ENCODE measurements around the gene C17orf50. TPM values are rescaled to one million over a fixed set of nuclear protein-coding genes. Genes with fewer than 3 reads are reported as not detected.

The C17orf50 gene
- polyA plus RNA-seq, 2 of the 4 experiments (the other 2 are of a cell fraction) = 0.19 to 0.22 TPM

DNA sequence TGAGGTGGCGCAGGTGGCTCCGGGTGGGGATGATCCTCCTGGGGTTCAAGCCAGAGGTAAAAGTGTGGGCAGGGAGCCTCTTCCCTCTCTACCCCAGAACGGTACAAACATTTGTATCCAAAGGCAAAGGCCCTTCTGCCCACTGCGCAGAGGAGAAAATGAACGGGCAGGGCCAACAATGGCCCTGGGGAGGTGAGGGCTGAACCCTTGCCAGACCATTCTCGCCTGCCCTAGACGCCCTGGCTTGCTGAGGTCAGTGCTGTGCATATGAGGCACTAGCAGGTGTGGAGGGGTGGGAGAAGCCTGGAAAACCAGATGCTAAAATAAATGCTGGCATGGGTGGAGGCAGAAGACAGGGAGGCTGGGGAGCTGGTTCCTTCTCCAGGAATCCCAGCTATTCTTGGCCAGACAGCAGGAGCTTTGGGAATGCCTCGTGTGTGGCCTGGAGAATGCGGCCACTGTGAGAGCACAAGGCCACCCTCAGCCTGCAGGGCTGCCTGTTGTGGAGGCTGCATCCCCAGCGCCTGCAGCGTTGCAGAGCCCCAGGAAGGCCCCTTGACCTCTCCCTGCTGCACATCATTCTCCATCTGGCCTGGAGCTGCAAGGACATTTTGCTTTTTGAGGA lies 4.5 kb downstream of the C17orf50 start:
- ATAC-seq (no peak), FAIRE-seq (no peak)
- CTCF ChIA-PET = interaction anchor here (0.5 to 43.9 kb wide), 15 partner anchors 8 to 189 kb away, joined by 3 to 2039 read pairs (median 8); partner anchors contain the start of genes C17orf50, GAS2L2, MMP28 and RASL10B

DNA sequence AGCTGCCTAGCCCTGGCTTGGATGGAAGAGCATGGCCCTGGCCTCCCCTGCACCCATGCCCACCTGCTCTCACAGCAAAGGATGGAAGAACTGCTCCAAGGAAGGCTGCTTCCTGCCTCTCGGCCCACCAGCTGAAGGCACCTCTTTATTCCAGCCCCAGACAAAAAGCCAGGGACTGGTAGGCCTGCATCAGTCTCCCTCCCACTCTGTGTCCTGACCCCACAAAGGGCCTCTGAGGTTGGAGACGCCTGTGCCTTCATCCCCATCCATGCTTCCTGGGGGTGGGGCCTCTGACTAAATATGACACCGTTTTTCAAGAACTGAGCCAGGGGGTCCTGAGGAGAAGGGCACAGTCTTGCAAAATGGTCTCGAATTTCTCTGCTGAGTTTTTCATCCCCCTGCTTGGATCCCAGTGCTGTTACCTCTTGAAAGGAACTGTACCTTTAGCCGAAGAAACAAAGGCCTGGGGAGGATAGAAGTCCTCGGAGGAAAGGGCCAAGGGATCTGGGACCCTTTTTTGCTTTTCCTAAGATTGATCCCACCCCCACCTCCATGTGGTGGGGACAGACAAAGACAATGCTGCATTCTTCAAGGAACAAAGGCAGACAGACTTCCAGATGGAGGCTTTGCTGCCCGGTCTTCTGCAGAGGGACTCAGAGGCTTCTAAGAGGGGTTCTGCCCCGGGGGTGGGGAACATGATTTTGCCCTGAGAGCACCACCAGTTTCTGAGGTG lies 5.2 kb downstream of the C17orf50 start:
- no peak for FAIRE-seq

More for the DNA sequence above, 4.5 kb downstream of the C17orf50 start:
- 81% methylated on average over 11 of the region's 11 CpGs for WGBS (ENCODE audit: missing lambda C conversion rate)
- TF ChIP-seq CBX2 (IDR thresholded peaks at IDR 0.05; ENCODE audit: borderline replicate concordance, low read depth) (no peak), EP300 (IDR thresholded peaks at IDR 0.05) (no peak), RAD21 (conservative IDR thresholded peaks at IDR 0.05 in 1 of 2, IDR thresholded peaks at IDR 0.05 in 1 of 2) (no peak), HOXB13 (CRISPR knock-in tag; IDR thresholded peaks at IDR 0.05; ENCODE audit: low read depth) (no peak), NR3C1 (IDR thresholded peaks at IDR 0.05) (no peak), ATOH8 (CRISPR knock-in tag; IDR thresholded peaks at IDR 0.05; ENCODE audit: low read depth) (no peak), CEBPB (IDR thresholded peaks at IDR 0.05) (no peak), HES2 (IDR thresholded peaks at IDR 0.05) (no peak), KDM1A (IDR thresholded peaks at IDR 0.05; ENCODE audit: low read depth) (no peak), MAZ (IDR thresholded peaks at IDR 0.05; ENCODE audit: borderline replicate concordance, low read depth, low read length) (no peak), JUN (IDR thresholded peaks at IDR 0.05) (no peak), TP53 (CRISPR knock-in tag; IDR thresholded peaks at IDR 0.05) (no peak), ELK1 (IDR thresholded peaks at IDR 0.05; ENCODE audit: low read depth, low read length) (no peak), PHF8 (IDR thresholded peaks at IDR 0.05; ENCODE audit: borderline replicate concordance, low read depth) (no peak), EHMT2 (IDR thresholded peaks at IDR 0.05; ENCODE audit: low read depth) (no peak), GATA3 (IDR thresholded peaks at IDR 0.05; ENCODE audit: borderline replicate concordance) (no peak)
- TF ChIP-seq, protein P1, sequence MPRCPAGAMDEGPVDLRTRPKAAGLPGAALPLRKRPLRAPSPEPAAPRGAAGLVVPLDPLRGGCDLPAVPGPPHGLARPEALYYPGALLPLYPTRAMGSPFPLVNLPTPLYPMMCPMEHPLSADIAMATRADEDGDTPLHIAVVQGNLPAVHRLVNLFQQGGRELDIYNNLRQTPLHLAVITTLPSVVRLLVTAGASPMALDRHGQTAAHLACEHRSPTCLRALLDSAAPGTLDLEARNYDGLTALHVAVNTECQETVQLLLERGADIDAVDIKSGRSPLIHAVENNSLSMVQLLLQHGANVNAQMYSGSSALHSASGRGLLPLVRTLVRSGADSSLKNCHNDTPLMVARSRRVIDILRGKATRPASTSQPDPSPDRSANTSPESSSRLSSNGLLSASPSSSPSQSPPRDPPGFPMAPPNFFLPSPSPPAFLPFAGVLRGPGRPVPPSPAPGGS (IDR thresholded peaks at IDR 0.05) = no peak
- Histone ChIP-seq H3K4me2 (peak overlapping the region; percentile 81), H3K9me3 (no peaks in the 10 kb centered on the region), H3K27ac (peak overlapping the region in 1 of 2 experiments; percentile 87; a peak in 1 of 6 replicates), H3K4me1 (no peaks in the 10 kb centered on the region), H3K4me3 (no peak overlapping the region; the same call in 2 of the 3 replicates)
- no peak for DNase-seq (ENCODE audit: low read depth in 1 of 2, low spot score in 1 of 2)
- POLR2A ChIA-PET = interaction anchor here (0.6 to 5.8 kb wide), 5 partner anchors 20 to 176 kb away, joined by 3 to 156 read pairs (median 5); partner anchors contain the start of genes MMP28 and TAF15

More for the DNA sequence above, 5.2 kb downstream of the C17orf50 start:
- Histone ChIP-seq H3K27ac (no peak overlapping the region), H3K9me3 (no peaks in the 10 kb centered on the region), H3K4me2 (no peak overlapping the region), H3K4me1 (no peaks in the 10 kb centered on the region), H3K4me3 (no peak overlapping the region)
- ChIA-PET CTCF (interaction anchor here (0.6 to 43.9 kb wide), 8 partner anchors 7 to 152 kb away, joined by 3 to 2039 read pairs (median 16); partner anchors contain the start of genes C17orf50, GAS2L2, MMP28 and RASL10B), POLR2A (interaction anchor here (0.6 to 5.8 kb wide), 2 partner anchors 39 to 43 kb away, joined by 3 to 156 read pairs; partner anchors contain the start of gene TAF15)
- no peak for ATAC-seq
- 55% methylated on average over 8 of the region's 8 CpGs for WGBS (ENCODE audit: missing lambda C conversion rate)
- TF ChIP-seq POLR2AphosphoS2 (conservative IDR thresholded peaks at IDR 0.05; ENCODE audit: low read length) (no peak), NFE2L2 (conservative IDR thresholded peaks at IDR 0.05; ENCODE audit: low read length) (no peak), ELK1 (IDR thresholded peaks at IDR 0.05; ENCODE audit: low read depth, low read length) (no peak), MYC (IDR thresholded peaks at IDR 0.05; ENCODE audit: borderline replicate concordance, low read length) (no peak), FOSB (CRISPR knock-in tag; IDR thresholded peaks at IDR 0.05) (no peak), JUN (IDR thresholded peaks at IDR 0.05) (no peak), MAX (IDR thresholded peaks at IDR 0.05) (no peak)
- DNase-seq (ENCODE audit: low read depth in 1 of 2, low spot score in 1 of 2) = no peak

Data from A549 (cell line).